Hepatocyte (in vitro differentiated cells): ENCODE results near the gene BRD2.

Experiments
- EZH2 ChIP-seq: fragments of 200-600 bp; sonication (generic); IDR thresholded peaks from 2 replicates; pipeline ENCODE4 v1.6.1; 2016; ENCODE audit warnings: antibody characterized with exemption, mild to moderate bottlenecking, borderline replicate concordance
- EZH2phosphoT487 ChIP-seq: fragments of 200-600 bp; sonication (generic); IDR thresholded peaks from one replicate; pipeline ENCODE4 v1.6.1; 2018; ENCODE audit warnings: antibody characterized with exemption, mild to moderate bottlenecking, low read depth, moderate library complexity; ENCODE audit not compliant: unreplicated experiment, severe bottlenecking
- TF ChIP-seq, protein P1 (sequence below): fragments of 200-600 bp; sonication (generic); IDR thresholded peaks from 2 replicates; pipeline ENCODE4 v1.5.1; 2016; ENCODE audit warnings: antibody characterized with exemption, mild to moderate bottlenecking; ENCODE audit not compliant: poor library complexity

- TF ChIP-seq, protein P1, sequence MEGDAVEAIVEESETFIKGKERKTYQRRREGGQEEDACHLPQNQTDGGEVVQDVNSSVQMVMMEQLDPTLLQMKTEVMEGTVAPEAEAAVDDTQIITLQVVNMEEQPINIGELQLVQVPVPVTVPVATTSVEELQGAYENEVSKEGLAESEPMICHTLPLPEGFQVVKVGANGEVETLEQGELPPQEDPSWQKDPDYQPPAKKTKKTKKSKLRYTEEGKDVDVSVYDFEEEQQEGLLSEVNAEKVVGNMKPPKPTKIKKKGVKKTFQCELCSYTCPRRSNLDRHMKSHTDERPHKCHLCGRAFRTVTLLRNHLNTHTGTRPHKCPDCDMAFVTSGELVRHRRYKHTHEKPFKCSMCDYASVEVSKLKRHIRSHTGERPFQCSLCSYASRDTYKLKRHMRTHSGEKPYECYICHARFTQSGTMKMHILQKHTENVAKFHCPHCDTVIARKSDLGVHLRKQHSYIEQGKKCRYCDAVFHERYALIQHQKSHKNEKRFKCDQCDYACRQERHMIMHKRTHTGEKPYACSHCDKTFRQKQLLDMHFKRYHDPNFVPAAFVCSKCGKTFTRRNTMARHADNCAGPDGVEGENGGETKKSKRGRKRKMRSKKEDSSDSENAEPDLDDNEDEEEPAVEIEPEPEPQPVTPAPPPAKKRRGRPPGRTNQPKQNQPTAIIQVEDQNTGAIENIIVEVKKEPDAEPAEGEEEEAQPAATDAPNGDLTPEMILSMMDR, result no peak
- TF ChIP-seq EZH2phosphoT487 (no peak), EZH2 (no peak)
Measured at GRCh38 chr6:32922083-32922482, 46.3 kb upstream of the BRD2 start.
